Panc1 (cell line): ENCODE data around the gene ZNF117.

Experiments
- CTCF ChIP-seq: fragments of 450-650 bp; IDR thresholded peaks from 2 replicates; pipeline ENCODE4 v1.5.1; 2017; ENCODE audit warnings: mild to moderate bottlenecking
- POLR2AphosphoS5 ChIP-seq: IDR thresholded peaks from 2 replicates; pipeline ENCODE4 v1.6.1; 2012; ENCODE audit warnings: mild to moderate bottlenecking, low read depth, low read length, moderate library complexity
- REST ChIP-seq, 2 experiments: IDR thresholded peaks; 2 replicates each; pipeline ENCODE4 v1.6.1; 2011 to 2012; ENCODE audit warnings: low read depth in 2 of 2, control low read depth in 1 of 2, low read length in 1 of 2, mild to moderate bottlenecking in 1 of 2, moderate library complexity in 1 of 2; ENCODE audit not compliant: insufficient read depth in 1 of 2
- TCF7L2 ChIP-seq: IDR thresholded peaks from 2 replicates; pipeline ENCODE4 v1.6.1; 2011; ENCODE audit warnings: mild to moderate bottlenecking, low read depth, low read length, inconsistent platforms

DNA sequence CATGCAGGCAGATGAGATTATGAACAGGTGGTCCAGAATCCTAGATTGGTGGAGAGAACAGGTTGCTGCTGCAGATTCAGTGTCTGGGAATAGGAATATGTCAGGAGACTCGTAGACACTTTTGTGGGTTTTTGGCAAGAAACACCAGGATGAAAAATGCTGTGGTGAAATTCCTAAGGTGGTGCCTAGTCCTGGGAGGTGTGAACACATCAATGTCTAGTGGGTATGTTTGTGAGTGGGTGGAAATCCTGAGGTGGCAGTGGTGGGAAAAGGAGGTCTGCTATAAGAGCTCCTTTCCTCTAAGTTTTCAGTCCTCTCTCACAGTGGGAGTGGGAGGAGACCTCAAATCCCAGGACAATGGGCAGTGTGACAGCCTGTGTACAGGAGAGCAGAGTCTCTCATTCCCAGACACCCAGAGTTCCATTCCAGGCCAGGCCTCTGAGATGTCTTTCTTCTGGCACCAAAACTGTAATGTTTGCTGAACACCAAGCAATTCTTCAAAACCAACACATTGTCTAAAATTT lies 10.5 kb upstream of the ZNF117 start:
- TF ChIP-seq CTCF = no peak
- no peak for TF ChIP-seq POLR2AphosphoS5
- no peak for TF ChIP-seq REST (IDR thresholded peaks at IDR 0.05; ENCODE audit: insufficient read depth in 1 of 2, low read depth in 2 of 2, low read length in 1 of 2)
- no peak for TF ChIP-seq TCF7L2
